Endothelial cell (in vitro differentiated cells): ENCODE results near the gene STC2. TPM values are rescaled to one million over a fixed set of nuclear protein-coding genes. Genes with fewer than 3 reads are reported as not detected.

Source experiments
- DNase-seq: peaks from one replicate; pipeline ENCODE4 v3.0.0; 2021; ENCODE audit warnings: low spot score
- H3K27ac Mint-ChIP-seq: one replicate; pipeline ENCODE4 v1.8.0; 2021; ENCODE audit warnings: mixed read lengths, inconsistent platforms; ENCODE audit not compliant: unreplicated experiment
- H3K27me3 Mint-ChIP-seq: one replicate; pipeline ENCODE4 v1.8.0; 2021; ENCODE audit warnings: mild to moderate bottlenecking, moderate library complexity, mixed read lengths, inconsistent platforms; ENCODE audit not compliant: unreplicated experiment
- H3K36me3 Mint-ChIP-seq: one replicate; pipeline ENCODE4 v1.8.0; 2021; ENCODE audit warnings: mild to moderate bottlenecking, low read depth, mixed read lengths, inconsistent platforms; ENCODE audit not compliant: unreplicated experiment
- H3K4me1 Mint-ChIP-seq: one replicate; pipeline ENCODE4 v1.8.0; 2021; ENCODE audit warnings: mild to moderate bottlenecking, mixed read lengths, inconsistent platforms; ENCODE audit not compliant: unreplicated experiment
- H3K4me3 Mint-ChIP-seq: one replicate; pipeline ENCODE4 v1.8.0; 2021; ENCODE audit warnings: mild to moderate bottlenecking, mixed read lengths, inconsistent platforms; ENCODE audit not compliant: unreplicated experiment
- H3K9me3 Mint-ChIP-seq: one replicate; pipeline ENCODE4 v1.8.0; 2021; ENCODE audit warnings: mixed read lengths, inconsistent platforms; ENCODE audit not compliant: unreplicated experiment
- CTCF ChIP-seq: fragments of 200-600 bp; sonication (generic); IDR thresholded peaks from one replicate; pipeline ENCODE4 v1.5.0; 2021; ENCODE audit warnings: antibody characterized with exemption; ENCODE audit not compliant: unreplicated experiment
- total RNA-seq: library from RNA; stranded (reverse); fragmentation: NEBNext Ultra II Directional; extraction: Animal tissue kit (Norgen Biotek cat#: 25700); gene quantifications from one replicate; pipeline ENCODE4 v1.2.1, GENCODE V29; 2021; ENCODE audit not compliant: unreplicated experiment

STC2 gene
- total RNA-seq, 1 donor from 2014 or later: 3.6 TPM

- TF ChIP-seq CTCF: no peak
- Mint-ChIP-seq H3K4me1 (peaks cover 32% of the 10 kb centered on the region), H3K4me3 (peak overlapping the region; percentile 92), H3K9me3 (no peaks in the 10 kb centered on the region), H3K27ac (no peak overlapping the region), H3K36me3 (no peaks in the 10 kb centered on the region), H3K27me3 (peaks cover 13% of the 10 kb centered on the region)
- DNase-seq: peak; percentile 36
Measured at GRCh38 chr5:173329491-173330337, 1.5 kb upstream of the STC2 start.

- no peak for TF ChIP-seq CTCF
- H3K36me3 Mint-ChIP-seq: peaks cover under 1% of the 10 kb centered on the region
- peaks cover 13% of the 10 kb centered on the region for H3K27me3 Mint-ChIP-seq
- H3K9me3 Mint-ChIP-seq: no peaks in the 10 kb centered on the region
- H3K27ac Mint-ChIP-seq: peak overlapping the region; percentile 68
- peak overlapping the region; percentile 92 for H3K4me3 Mint-ChIP-seq
- DNase-seq: no peak
- peaks cover 38% of the 10 kb centered on the region for H3K4me1 Mint-ChIP-seq
Measured at GRCh38 chr5:173328844-173329490, 753 bp upstream of the STC2 start.

- Mint-ChIP-seq H3K4me1 (peaks cover 41% of the 10 kb centered on the region), H3K4me3 (peak overlapping the region; percentile 93)
Measured at GRCh38 chr5:173327084-173327947, 898 bp downstream of the STC2 start.

GRCh38 chr5:173326501-173326960, 1.7 kb downstream of the STC2 start:
- H3K4me1 Mint-ChIP-seq: peaks cover 41% of the 10 kb centered on the region
- H3K36me3 Mint-ChIP-seq: peaks cover 8% of the 10 kb centered on the region
- H3K9me3 Mint-ChIP-seq: no peaks in the 10 kb centered on the region
- peak overlapping the region; percentile 82 for H3K4me3 Mint-ChIP-seq
- no peak for DNase-seq
- peaks cover 15% of the 10 kb centered on the region for H3K27me3 Mint-ChIP-seq
- H3K27ac Mint-ChIP-seq: no peak overlapping the region
- no peak for TF ChIP-seq CTCF

More at GRCh38 chr5:173327084-173327947, 898 bp downstream of the STC2 start:
- no peak overlapping the region for H3K27ac Mint-ChIP-seq
- peaks cover 6% of the 10 kb centered on the region for H3K36me3 Mint-ChIP-seq
- peak; percentile 32 for DNase-seq
- no peak for TF ChIP-seq CTCF
- peaks cover 14% of the 10 kb centered on the region for H3K27me3 Mint-ChIP-seq
- H3K9me3 Mint-ChIP-seq: no peaks in the 10 kb centered on the region
